Type B pancreatic cell (in vitro differentiated cells): ENCODE data around the gene THSD8. TPM values are rescaled to one million over a fixed set of nuclear protein-coding genes. Genes with fewer than 3 reads are reported as not detected.
"Not testable (repeated sequence)": the region's sequence is repeated elsewhere in the genome, so short reads cannot be mapped to it uniquely, and the experiment has no call there.

Source experiments
- DNase-seq: peaks from one replicate; pipeline ENCODE4 v3.0.0; 2021; ENCODE audit warnings: mixed read lengths; ENCODE audit not compliant: unreplicated experiment; ENCODE audit errors: extremely low spot score
- H3K27ac Mint-ChIP-seq: 2 replicates; pipeline ENCODE4 v1.8.0; 2021; ENCODE audit warnings: mild to moderate bottlenecking, mixed read lengths
- H3K27me3 Mint-ChIP-seq: 2 replicates; pipeline ENCODE4 v1.8.0; 2021; ENCODE audit warnings: mixed read lengths
- H3K36me3 Mint-ChIP-seq: 2 replicates; pipeline ENCODE4 v1.8.0; 2021; ENCODE audit warnings: mixed read lengths
- H3K4me1 Mint-ChIP-seq: one replicate; pipeline ENCODE4 v1.8.0; 2021; ENCODE audit warnings: mixed read lengths; ENCODE audit not compliant: unreplicated experiment
- H3K4me3 Mint-ChIP-seq: 2 replicates; pipeline ENCODE4 v1.8.0; 2021; ENCODE audit warnings: mild to moderate bottlenecking, mixed read lengths
- H3K9me3 Mint-ChIP-seq: 2 replicates; pipeline ENCODE4 v1.8.0; 2021; ENCODE audit warnings: mixed read lengths
- CTCF ChIP-seq: fragments of 200-600 bp; sonication (generic); conservative IDR thresholded peaks from 2 replicates; pipeline ENCODE4 v1.5.0; 2021; ENCODE audit warnings: antibody characterized with exemption, mild to moderate bottlenecking
- total RNA-seq: library from RNA; stranded (reverse); gene quantifications from 2 replicates; pipeline ENCODE4 v1.2.1, GENCODE V29; 2021; ENCODE audit warnings: low replicate concordance

THSD8 gene
- total RNA-seq, 1 donor from 2014 or later, result 19.4 TPM

DNA sequence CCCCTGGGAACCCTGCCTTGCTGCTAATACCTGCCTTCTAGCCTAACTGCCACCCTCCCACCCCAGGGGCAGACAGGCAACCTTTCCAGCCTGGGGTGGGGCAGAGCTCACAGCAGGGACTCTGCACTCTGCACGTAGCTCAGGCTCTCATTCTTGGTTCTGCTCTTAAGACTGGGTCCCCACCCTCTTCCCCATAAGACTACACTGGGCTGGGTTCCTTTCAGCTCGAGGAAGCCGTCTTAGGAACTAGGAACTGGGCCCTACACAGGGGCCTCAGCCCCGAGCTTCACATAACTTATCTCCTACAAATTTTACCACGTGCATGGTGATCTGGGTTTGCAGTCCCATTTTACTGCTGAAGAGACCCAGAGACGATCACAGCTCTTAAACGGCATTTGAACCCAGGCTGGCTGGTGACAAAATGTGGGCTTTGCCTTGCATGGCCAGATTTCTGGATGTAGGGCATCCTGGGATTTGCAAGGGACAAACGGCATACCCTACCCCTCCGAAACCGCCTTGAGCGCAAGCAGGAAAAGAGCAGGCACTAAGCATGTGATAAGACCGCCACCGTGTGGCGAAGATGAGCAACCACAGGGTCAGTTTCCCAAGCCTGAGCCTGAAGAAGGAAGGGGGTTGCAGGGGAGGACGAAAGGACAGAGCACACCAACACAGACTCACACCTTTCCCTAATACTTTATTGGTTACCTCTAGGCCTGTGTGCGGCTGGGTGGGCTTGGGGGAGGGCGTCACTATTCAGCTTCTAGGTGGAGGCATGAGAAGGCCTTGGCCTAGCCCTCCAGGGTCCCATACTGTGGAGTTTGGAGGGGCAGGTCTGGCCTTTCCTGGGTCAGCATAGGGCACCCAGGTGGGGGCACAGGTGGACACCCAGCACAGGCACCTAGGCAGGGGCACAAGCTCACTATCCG, 5.5 kb upstream of the THSD8 start:
- H3K36me3 Mint-ChIP-seq, result peaks cover 5% of the 10 kb centered on the region
- H3K9me3 Mint-ChIP-seq, result no peaks in the 10 kb centered on the region
- TF ChIP-seq CTCF, result peak; percentile 96
- peak; percentile 82 for DNase-seq
- peak overlapping the region; percentile 92 for H3K27ac Mint-ChIP-seq
- peak overlapping the region; percentile 81 for H3K4me3 Mint-ChIP-seq
- H3K4me1 Mint-ChIP-seq, result peaks cover 23% of the 10 kb centered on the region
- no peaks in the 10 kb centered on the region for H3K27me3 Mint-ChIP-seq

DNA sequence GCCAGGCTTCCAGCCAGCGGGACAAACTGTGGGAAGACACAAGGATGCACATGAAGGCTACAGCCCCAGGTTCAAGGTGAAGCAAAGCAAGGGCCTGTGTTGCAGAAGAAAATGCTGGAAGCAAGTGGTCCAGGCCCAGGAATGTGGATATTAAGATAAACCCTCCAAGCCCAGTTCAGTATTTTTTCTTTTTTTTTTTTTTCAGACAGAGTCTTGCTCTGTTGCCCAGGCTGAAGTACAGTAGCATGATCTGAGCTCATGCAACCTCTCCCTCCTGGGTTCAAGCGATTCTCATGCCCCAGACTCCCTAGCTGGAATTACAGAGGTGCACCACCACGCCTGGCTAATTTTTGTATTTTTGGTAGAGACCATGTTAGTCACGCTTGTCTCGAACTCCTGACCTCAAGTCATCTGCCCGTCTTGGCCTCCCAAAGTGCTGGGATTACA, 4.7 kb upstream of the THSD8 start:
- Mint-ChIP-seq H3K27ac (no peak overlapping the region), H3K9me3 (no peaks in the 10 kb centered on the region), H3K36me3 (peaks cover 5% of the 10 kb centered on the region), H3K4me1 (peaks cover 25% of the 10 kb centered on the region), H3K4me3 (no peak overlapping the region), H3K27me3 (no peaks in the 10 kb centered on the region)
- DNase-seq, result no peak
- no peak for TF ChIP-seq CTCF

DNA sequence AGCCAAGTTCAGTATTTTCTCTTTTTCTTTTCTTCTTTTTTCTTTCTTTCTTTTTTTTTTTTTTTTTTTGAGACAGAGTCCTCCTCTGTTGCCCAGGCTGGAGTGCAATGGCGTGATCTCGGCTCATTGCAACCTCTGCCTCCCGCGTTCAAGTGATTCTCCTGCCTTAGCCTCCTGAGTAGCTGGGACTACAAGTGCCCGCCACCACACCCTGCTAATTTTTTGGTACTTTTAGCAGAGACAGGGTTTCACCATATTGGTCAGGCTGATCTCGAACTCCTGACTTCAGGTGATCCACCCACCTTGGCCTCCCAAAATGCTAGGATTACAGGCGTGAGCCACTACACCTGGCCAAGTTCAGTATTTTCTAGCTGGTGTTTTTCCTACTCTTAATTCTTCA, 4.3 kb upstream of the THSD8 start:
- H3K27me3 Mint-ChIP-seq, H3K9me3 Mint-ChIP-seq, H3K27ac Mint-ChIP-seq, DNase-seq, H3K4me3 Mint-ChIP-seq, H3K36me3 Mint-ChIP-seq: not testable (repeated sequence)
- H3K4me1 Mint-ChIP-seq, result peaks cover 29% of the 10 kb centered on the region

- Mint-ChIP-seq H3K36me3 (peaks cover 5% of the 10 kb centered on the region), H3K4me1 (peaks cover 24% of the 10 kb centered on the region), H3K9me3 (no peaks in the 10 kb centered on the region), H3K4me3 (peak overlapping the region; percentile 93), H3K27me3 (peaks cover 3% of the 10 kb centered on the region), H3K27ac (no peak overlapping the region)
- DNase-seq, result no peak
- no peak for TF ChIP-seq CTCF
Observed at GRCh38 chr19:12799742-12800465, 2.0 kb upstream of the THSD8 start.

DNA sequence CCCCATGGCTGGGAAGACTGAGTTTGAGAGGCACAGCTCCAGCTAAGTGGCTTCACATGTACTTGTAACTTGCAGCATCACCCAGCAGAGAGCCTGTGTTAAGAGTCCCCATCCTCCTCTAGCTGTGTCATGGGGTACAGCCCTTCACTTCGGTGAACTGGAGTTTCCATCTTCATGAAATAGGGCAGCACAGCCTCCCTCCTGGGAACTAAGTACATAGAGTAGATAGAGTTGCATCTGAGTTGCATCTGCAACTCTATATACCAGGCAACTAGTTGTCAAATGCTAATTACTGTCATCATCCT, 1.5 kb upstream of the THSD8 start:
- Mint-ChIP-seq H3K27me3 (peaks cover 3% of the 10 kb centered on the region), H3K9me3 (no peaks in the 10 kb centered on the region), H3K27ac (peak overlapping the region; percentile 81), H3K4me3 (peak overlapping the region; percentile 93), H3K4me1 (peaks cover 24% of the 10 kb centered on the region), H3K36me3 (peaks cover 5% of the 10 kb centered on the region)
- DNase-seq, result no peak
- no peak for TF ChIP-seq CTCF

DNA sequence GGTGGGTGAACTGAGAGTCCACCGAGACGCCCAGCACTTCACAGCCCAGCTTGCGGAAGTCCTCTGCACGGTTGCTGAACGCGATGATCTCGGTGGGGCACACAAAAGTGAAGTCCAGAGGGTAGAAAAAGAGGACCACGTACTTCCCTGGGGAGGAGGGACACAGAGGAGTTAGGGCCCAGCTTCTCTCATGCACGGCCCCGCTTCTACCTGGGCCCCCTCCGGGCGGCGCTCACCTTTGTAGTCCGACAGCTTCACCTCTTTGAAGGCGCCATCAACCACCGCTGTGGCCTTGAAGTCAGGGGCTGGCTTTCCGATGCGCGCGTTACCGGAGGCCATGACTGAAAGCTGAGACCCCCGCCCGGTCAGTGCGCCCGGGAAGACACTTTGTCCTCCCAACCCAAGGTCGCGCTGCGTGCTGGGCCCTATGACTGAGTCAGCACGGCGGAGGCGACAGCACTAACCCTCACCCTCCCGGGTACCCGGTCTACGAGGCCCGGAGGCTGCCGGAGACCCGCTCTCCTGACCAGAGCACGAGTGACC, 875 bp upstream of the THSD8 start:
- Mint-ChIP-seq H3K27me3 (peaks cover 3% of the 10 kb centered on the region), H3K4me3 (peak overlapping the region; percentile 93), H3K4me1 (peaks cover 23% of the 10 kb centered on the region), H3K27ac (peak overlapping the region; percentile 81), H3K36me3 (peaks cover 5% of the 10 kb centered on the region), H3K9me3 (no peaks in the 10 kb centered on the region)
- DNase-seq, result no peak
- no peak for TF ChIP-seq CTCF
